Esophagus squamous epithelium (tissue), 5 donors: ENCODE results near the gene SNX19. TPM values are rescaled to one million over a fixed set of nuclear protein-coding genes. Genes with fewer than 3 reads are reported as not detected.

Experiments used
- DNase-seq: peaks from one replicate; lab custom pipeline; 2025; lab: John Stamatoyannopoulos, UW
- H3K27ac ChIP-seq, 4 donors: fragments of 200-600 bp; sonication (generic); one replicate each; pipeline ENCODE4 v1.5.1; 2016 to 2019; ENCODE audit warnings: mild to moderate bottlenecking in 1 of 4
- H3K27me3 ChIP-seq, 4 donors: fragments of 200-600 bp; sonication (generic); 1 replicate in 3 of 4; 2 replicates in 1 of 4; pipeline versions ENCODE4 v1.5.1 to v1.6.0; 2017 to 2021; ENCODE audit warnings: antibody characterized with exemption in 1 of 4
- H3K36me3 ChIP-seq, 3 donors: fragments of 200-600 bp; sonication (generic); one replicate each; pipeline ENCODE4 v1.5.1; 2016 to 2019
- H3K4me1 ChIP-seq, 3 donors: fragments of 200-600 bp; sonication (generic); one replicate each; pipeline ENCODE4 v1.5.1; 2017 to 2019
- H3K4me3 ChIP-seq, 4 donors: fragments of 200-600 bp; sonication (generic); 1 replicate in 3 of 4; 2 replicates in 1 of 4; pipeline ENCODE4 v1.5.1; 2016 to 2019; ENCODE audit warnings: mild to moderate bottlenecking in 2 of 4, moderate library complexity in 1 of 4
- H3K9me3 ChIP-seq, 3 donors: fragments of 200-600 bp; sonication (generic); one replicate each; pipeline ENCODE4 v1.5.1; 2016 to 2019
- CTCF ChIP-seq, 6 experiments: fragments of 450-650 bp in 4 of 6; fragments of 200-600 bp in 2 of 6; sonication (generic) in 2 of 6; IDR thresholded peaks; one replicate each; pipeline ENCODE4 v1.5.1; 2016 to 2019; ENCODE audit warnings: antibody characterized with exemption in 6 of 6, mild to moderate bottlenecking in 4 of 6, moderate library complexity in 4 of 6
- POLR2A ChIP-seq, 4 donors: fragments of 450-650 bp; IDR thresholded peaks; one replicate each; pipeline ENCODE4 v1.6.1; 2017; ENCODE audit warnings: antibody characterized with exemption in 4 of 4, mild to moderate bottlenecking in 4 of 4, moderate library complexity in 3 of 4
- WGBS, 2 donors: methylation state at CpG; one replicate each; pipeline ENCODE4 v1.1.5; 2018; 5-methylcytosine and 5-hydroxymethylcytosine counted together
- intact Hi-C: fragments of 100-400 bp; cut with DNase I; formaldehyde crosslinking; loops from one replicate; pipeline ENCODE4 v1.15.0; 2022
- total RNA-seq, 4 donors: library from RNA; depleted of rRNA; stranded (reverse); fragments of >200 nt; gene quantifications; one replicate each; pipeline ENCODE4 v1.1.0, GENCODE V29; 2016
- donor health status: DM: yes; HTN: yes; CAD: no.

Gene SNX19
- total RNA-seq, 4 donors from 2014 or later = 38.0 to 75.0 (median 52.1) TPM

GRCh38 chr11:130882138-130882551 is 34.1 kb downstream of the SNX19 start:
- 33 to 52% methylated on average over 5 of the region's 5 CpGs for WGBS, 2 donors
- H3K27me3 ChIP-seq = no peaks in the 10 kb centered on the region
- intact Hi-C loops = no loop called here
- no peak overlapping the region for H3K27ac ChIP-seq
- no peak overlapping the region for H3K4me3 ChIP-seq
- DNase-seq = no peak
- H3K36me3 ChIP-seq = peaks cover 12 to 93% (median 22%) of the 10 kb centered on the region in 3 donors
- H3K4me1 ChIP-seq = peaks cover 0 to 20% (median 17%) of the 10 kb centered on the region in 3 donors
- no peaks in the 10 kb centered on the region for H3K9me3 ChIP-seq
- TF ChIP-seq POLR2A (IDR thresholded peaks at IDR 0.05) = no peak
- TF ChIP-seq CTCF (IDR thresholded peaks at IDR 0.05) = no peak

- Histone ChIP-seq H3K4me3 (no peak overlapping the region), H3K9me3 (no peaks in the 10 kb centered on the region), H3K27me3 (no peaks in the 10 kb centered on the region), H3K4me1 (peaks cover 0 to 25% (median 20%) of the 10 kb centered on the region in 3 donors), H3K27ac (no peak overlapping the region), H3K36me3 (peaks cover 12 to 98% (median 22%) of the 10 kb centered on the region in 3 donors)
- 88 to 89% methylated on average over 7 of the region's 7 CpGs for WGBS, 2 donors
- DNase-seq = no peak
- intact Hi-C loops = no loop called here
- TF ChIP-seq POLR2A (IDR thresholded peaks at IDR 0.05) (no peak), CTCF (IDR thresholded peaks at IDR 0.05) (no peak)
Measured at GRCh38 chr11:130881475-130882137, 34.7 kb downstream of the SNX19 start.

GRCh38 chr11:130879836-130880235 is 36.4 kb downstream of the SNX19 start:
- Histone ChIP-seq H3K27me3 (no peaks in the 10 kb centered on the region), H3K4me1 (peaks cover 0 to 26% (median 20%) of the 10 kb centered on the region in 3 donors), H3K36me3 (peaks cover 12 to 97% (median 22%) of the 10 kb centered on the region in 3 donors), H3K4me3 (no peak overlapping the region), H3K27ac (peak overlapping the region in 1 of 4 donors; percentile 37), H3K9me3 (no peaks in the 10 kb centered on the region)
- TF ChIP-seq POLR2A (IDR thresholded peaks at IDR 0.05) (no peak), CTCF (IDR thresholded peaks at IDR 0.05) (no peak)
- DNase-seq = no peak
- intact Hi-C loops = no loop called here

- 71 to 76% methylated on average over 6 of the region's 6 CpGs for WGBS, 2 donors
- no peak for DNase-seq
- intact Hi-C loops = no loop called here
Measured at GRCh38 chr11:130876931-130877915, 39.1 kb downstream of the SNX19 start.

More at GRCh38 chr11:130876931-130877915, 39.1 kb downstream of the SNX19 start:
- H3K27ac ChIP-seq = peak overlapping the region in 3 of 4 donors; percentile 43 to 86 (median 47)
- peaks cover 0 to 40% (median 30%) of the 10 kb centered on the region in 3 donors for H3K4me1 ChIP-seq
- H3K9me3 ChIP-seq = no peaks in the 10 kb centered on the region
- H3K27me3 ChIP-seq = no peaks in the 10 kb centered on the region
- TF ChIP-seq POLR2A (IDR thresholded peaks at IDR 0.05) = no peak
- no peak for TF ChIP-seq CTCF (IDR thresholded peaks at IDR 0.05)
- no peak overlapping the region for H3K4me3 ChIP-seq
- peaks cover 12 to 97% (median 18%) of the 10 kb centered on the region in 3 donors for H3K36me3 ChIP-seq
